ENCODE data around the gene OR2G2. TPM values are rescaled to one million over a fixed set of nuclear protein-coding genes. Genes with fewer than 3 reads are reported as not detected.

OR2G2 gene
- total and polyA plus RNA-seq, 2 donors from 2014 or later = not detected

DNA sequence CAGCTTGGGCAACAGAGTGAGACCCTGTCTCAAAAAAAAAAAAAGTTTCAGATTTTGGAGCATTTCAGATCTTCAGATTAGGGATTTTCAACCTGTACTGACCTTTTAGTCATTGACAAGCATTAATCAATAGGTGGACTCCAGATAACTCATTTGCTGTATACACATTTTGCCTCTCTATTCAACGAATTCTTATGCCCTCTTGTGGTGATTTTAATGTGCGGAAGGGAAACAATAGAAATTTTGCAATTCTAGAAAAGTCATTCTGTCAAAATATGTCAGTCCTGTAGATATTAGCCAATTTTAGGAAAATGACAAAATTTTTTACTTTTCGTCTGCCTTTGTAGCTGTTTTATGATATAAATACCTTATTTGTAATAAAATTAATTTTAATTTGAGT, 11.6 kb upstream of the OR2G2 start:
- H3K9me3 ChIP-seq (ENCODE audit: control insufficient read depth in 2 of 3, insufficient read depth in 1 of 3, low read length in 3 of 3) = no peaks in the 10 kb centered on the region
- intact Hi-C loops (cut with DNase I) = no loop called here
- H3K36me3 ChIP-seq (ENCODE audit: control insufficient read depth in 2 of 3, insufficient read depth in 3 of 3, low read length in 3 of 3) = no peaks in the 10 kb centered on the region
- no peaks in the 10 kb centered on the region for H3K4me1 ChIP-seq (ENCODE audit: control insufficient read depth in 2 of 3, insufficient read depth in 2 of 3, low read depth in 1 of 3, low read length in 3 of 3)
- TF ChIP-seq CTCF (IDR thresholded peaks at IDR 0.05; ENCODE audit: borderline replicate concordance, extremely low read depth, insufficient read depth) = no peak
- H3K9ac ChIP-seq (ENCODE audit: low read length in 3 of 3) = no peak overlapping the region
- peak in 1 of 5 donors; percentile 25 for DNase-seq
- no peak overlapping the region for H3K4me3 ChIP-seq (ENCODE audit: low read length in 3 of 3)
- H3K27me3 ChIP-seq (ENCODE audit: control insufficient read depth, insufficient read depth, low read length) = no peaks in the 10 kb centered on the region
- H3K27ac ChIP-seq (ENCODE audit: low read depth in 2 of 2, low read length in 2 of 2) = no peak overlapping the region
- FAIRE-seq = no peak

GRCh38 chr1:247578946-247579460, 9.2 kb upstream of the OR2G2 start:
- Histone ChIP-seq H3K9me3 (ENCODE audit: control insufficient read depth in 2 of 3, insufficient read depth in 1 of 3, low read length in 3 of 3) (no peaks in the 10 kb centered on the region), H3K27me3 (ENCODE audit: control insufficient read depth, insufficient read depth, low read length) (no peaks in the 10 kb centered on the region), H3K36me3 (ENCODE audit: control insufficient read depth in 2 of 3, insufficient read depth in 3 of 3, low read length in 3 of 3) (no peaks in the 10 kb centered on the region), H3K27ac (ENCODE audit: low read depth in 2 of 2, low read length in 2 of 2) (no peak overlapping the region), H3K9ac (ENCODE audit: low read length in 3 of 3) (no peak overlapping the region), H3K4me1 (ENCODE audit: control insufficient read depth in 2 of 3, insufficient read depth in 2 of 3, low read depth in 1 of 3, low read length in 3 of 3) (no peaks in the 10 kb centered on the region), H3K4me3 (ENCODE audit: low read length in 3 of 3) (no peak overlapping the region)
- no peak for DNase-seq
- FAIRE-seq = no peak
- intact Hi-C loops (cut with DNase I) = no loop called here
- no peak for TF ChIP-seq CTCF (IDR thresholded peaks at IDR 0.05; ENCODE audit: borderline replicate concordance, extremely low read depth, insufficient read depth)

DNA sequence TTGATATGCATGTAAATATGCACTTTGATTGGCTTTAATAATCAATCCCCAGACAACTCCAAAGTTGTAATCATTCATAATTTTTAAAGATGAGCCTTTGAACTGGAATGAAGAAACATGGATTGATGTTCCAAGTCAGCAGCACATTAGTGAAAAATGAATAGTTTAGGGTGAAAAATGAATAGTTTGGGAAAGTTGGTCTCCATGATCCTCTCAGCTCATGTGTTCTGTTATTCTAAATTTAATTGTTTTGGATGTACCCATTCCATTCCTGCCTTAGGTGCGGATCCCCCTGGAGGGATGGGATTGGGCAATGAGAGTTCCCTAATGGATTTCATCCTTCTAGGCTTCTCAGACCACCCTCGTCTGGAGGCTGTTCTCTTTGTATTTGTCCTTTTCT, 17.1 kb downstream of the OR2G2 start, which contains the start of gene OR2G3:
Gene OR2G3 (plus strand): TSS at position 301 of the 400 bp plus-strand sequence. CDS start 0 bp downstream, at position 301.
- Histone ChIP-seq H3K4me3 (ENCODE audit: low read length in 3 of 3) (no peak within 1 kb of the TSS), H3K27ac (ENCODE audit: low read depth in 2 of 2, low read length in 2 of 2) (no peak within 1 kb of the TSS), H3K27me3 (ENCODE audit: control insufficient read depth, insufficient read depth, low read length) (no peaks in the 10 kb centered on the region), H3K36me3 (ENCODE audit: control insufficient read depth in 2 of 3, insufficient read depth in 3 of 3, low read length in 3 of 3) (no peaks in the 10 kb centered on the region), H3K4me1 (ENCODE audit: control insufficient read depth in 2 of 3, insufficient read depth in 2 of 3, low read depth in 1 of 3, low read length in 3 of 3) (no peaks in the 10 kb centered on the region), H3K9me3 (ENCODE audit: control insufficient read depth in 2 of 3, insufficient read depth in 1 of 3, low read length in 3 of 3) (peaks cover 0 to 5% (median 0%) of the 10 kb centered on the region in 3 donors), H3K9ac (ENCODE audit: low read length in 3 of 3) (no peak within 1 kb of the TSS)
- FAIRE-seq = no peak
- no peak for TF ChIP-seq CTCF (IDR thresholded peaks at IDR 0.05; ENCODE audit: borderline replicate concordance, extremely low read depth, insufficient read depth)
- intact Hi-C loops (cut with DNase I) = no loop called here
- no peak for DNase-seq

DNA sequence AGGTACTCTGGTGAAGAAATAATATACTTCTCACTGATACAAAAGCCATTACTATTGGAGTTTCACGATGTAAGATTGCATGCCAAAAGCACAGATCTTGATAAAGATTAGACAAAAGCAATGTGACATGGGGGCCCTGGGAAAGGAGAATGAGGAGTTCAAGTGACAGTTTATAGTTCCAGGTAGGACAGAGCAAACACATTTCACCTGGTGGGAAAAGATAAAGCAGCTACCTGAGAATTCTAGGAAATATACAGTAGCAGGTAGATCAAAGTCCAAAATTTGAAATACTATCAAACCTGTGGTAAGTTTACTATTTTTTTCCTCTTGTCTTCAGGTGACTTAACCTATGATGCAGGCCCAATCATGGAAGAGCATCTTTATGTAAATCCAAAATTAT, 25.2 kb downstream of the OR2G2 start:
- H3K9ac ChIP-seq (ENCODE audit: low read length in 3 of 3) = no peak overlapping the region
- no peak overlapping the region for H3K4me3 ChIP-seq (ENCODE audit: low read length in 3 of 3)
- no peaks in the 10 kb centered on the region for H3K36me3 ChIP-seq (ENCODE audit: control insufficient read depth in 2 of 3, insufficient read depth in 3 of 3, low read length in 3 of 3)
- no peak for TF ChIP-seq CTCF (IDR thresholded peaks at IDR 0.05; ENCODE audit: borderline replicate concordance, extremely low read depth, insufficient read depth)
- H3K4me1 ChIP-seq (ENCODE audit: control insufficient read depth in 2 of 3, insufficient read depth in 2 of 3, low read depth in 1 of 3, low read length in 3 of 3) = no peaks in the 10 kb centered on the region
- H3K9me3 ChIP-seq (ENCODE audit: control insufficient read depth in 2 of 3, insufficient read depth in 1 of 3, low read length in 3 of 3) = peaks cover 0 to 5% (median 0%) of the 10 kb centered on the region in 3 donors
- intact Hi-C loops (cut with DNase I) = no loop called here
- FAIRE-seq (no peak), DNase-seq (no peak)
- H3K27me3 ChIP-seq (ENCODE audit: control insufficient read depth, insufficient read depth, low read length) = no peaks in the 10 kb centered on the region
- H3K27ac ChIP-seq (ENCODE audit: low read depth in 2 of 2, low read length in 2 of 2) = no peak overlapping the region
